HG03025 (cell line): ENCODE results near the gene NUS1.
"Not testable (repeated sequence)": the region's sequence is repeated elsewhere in the genome, so short reads cannot be mapped to it uniquely, and the experiment has no call there.

Experiments used
- ATAC-seq: cut with Tn5 transposase; IDR thresholded peaks from one replicate; pipeline ENCODE4 v1.9.1; 2021; ENCODE audit warnings: mild to moderate bottlenecking, moderate library complexity; ENCODE audit not compliant: unreplicated experiment, low FRiP score

The NUS1 gene

DNA sequence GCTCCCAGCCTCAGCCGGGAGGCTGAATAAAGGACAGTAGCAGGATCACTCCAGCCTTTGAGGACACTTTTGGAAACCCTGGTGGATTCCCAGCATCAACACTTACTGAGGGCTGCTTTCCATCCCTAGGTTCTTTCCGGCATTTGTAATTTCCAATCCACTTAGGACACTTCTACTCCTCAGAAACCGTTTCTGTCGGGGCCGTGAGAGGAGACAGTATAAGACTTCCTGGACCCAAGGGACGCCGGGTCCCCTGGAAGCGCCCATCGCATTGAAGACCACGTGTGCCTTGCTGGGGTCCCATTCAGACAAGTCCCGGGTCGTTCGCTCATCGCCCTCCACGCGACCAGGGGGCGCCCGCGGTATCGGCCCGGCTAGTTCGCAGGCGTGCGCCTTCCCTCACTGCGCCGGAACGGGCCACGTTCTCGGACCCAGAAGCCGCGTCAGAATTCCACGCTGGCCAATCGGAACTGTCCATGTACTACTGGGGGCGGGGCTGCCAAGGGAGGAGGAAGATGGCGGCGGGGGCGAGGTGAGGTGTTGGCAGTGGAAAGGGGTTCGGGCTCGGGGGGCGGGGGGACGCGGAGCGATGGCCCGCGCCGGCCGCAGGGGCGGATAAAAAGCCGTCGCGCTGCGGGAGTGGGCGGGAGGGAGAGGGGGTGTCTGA is at the start of gene NUS1:
TSS of gene NUS1 (plus strand) at position 479 of the 667 bp plus-strand sequence. CDS start 202 bp downstream, outside the sequence.
- ATAC-seq, result peak; percentile 99

DNA sequence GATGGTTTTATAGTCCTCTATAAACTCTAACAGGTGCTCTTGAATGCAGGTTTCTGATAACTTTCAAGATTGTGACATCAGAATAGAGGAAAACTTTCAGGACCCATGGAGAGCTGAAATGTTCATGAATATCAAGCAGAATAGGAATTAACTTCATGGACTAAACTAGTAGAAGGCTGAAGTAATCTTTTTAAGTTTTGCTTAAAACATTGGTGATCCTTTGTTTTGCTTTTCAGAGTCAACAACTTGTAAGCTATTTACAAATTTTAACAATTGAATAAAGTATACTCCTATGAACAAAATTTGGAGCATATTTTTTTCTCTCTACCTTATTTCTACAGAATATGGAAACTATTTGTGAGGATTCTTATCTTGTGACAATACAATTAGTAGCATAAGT is 47.7 kb upstream of the NUS1 start:
- no peak for ATAC-seq

DNA sequence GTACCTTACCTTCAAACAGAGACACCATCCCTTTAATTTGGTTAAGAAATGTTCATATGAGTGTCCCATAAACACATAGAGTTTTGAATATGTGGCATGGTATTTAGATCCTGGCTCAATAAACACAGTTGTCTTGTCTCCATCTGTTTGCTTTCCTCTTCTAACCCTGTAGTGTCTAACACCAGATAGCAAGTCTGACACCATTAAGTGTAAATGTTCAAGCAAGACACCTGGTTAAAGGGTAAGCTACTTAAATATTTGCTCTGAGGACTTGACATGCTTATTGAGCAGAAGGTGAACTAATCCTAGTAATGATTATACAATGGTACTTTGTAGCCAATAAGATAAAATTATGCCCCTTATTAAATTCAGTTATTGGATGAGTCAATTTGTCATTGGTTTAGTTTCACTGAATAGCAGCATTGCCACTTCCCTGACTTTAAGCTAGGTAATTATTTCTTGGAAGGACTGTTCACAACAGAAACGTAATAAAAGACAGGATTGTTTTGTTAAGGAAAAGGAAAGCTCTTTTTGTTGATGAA is 46.1 kb upstream of the NUS1 start:
- no peak for ATAC-seq

DNA sequence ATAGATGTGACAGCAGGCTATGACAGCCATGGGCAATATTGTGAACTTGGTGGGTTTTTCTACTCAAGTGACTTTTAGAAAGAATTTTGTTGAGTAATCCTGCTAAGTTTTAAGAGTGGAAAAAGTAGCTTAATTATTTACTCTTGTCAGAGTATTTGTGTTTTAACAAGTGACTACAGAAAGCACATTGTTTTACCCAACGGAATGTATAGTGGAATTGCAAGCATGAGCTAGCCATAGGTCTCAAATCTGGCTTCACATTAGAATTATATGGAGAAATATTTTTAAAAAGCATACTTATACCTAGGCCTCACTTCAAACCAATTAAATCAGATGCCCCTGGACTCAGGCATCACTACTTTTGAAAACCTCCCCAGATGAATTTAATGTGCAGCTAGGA is 37.5 kb upstream of the NUS1 start:
- no peak for ATAC-seq

DNA sequence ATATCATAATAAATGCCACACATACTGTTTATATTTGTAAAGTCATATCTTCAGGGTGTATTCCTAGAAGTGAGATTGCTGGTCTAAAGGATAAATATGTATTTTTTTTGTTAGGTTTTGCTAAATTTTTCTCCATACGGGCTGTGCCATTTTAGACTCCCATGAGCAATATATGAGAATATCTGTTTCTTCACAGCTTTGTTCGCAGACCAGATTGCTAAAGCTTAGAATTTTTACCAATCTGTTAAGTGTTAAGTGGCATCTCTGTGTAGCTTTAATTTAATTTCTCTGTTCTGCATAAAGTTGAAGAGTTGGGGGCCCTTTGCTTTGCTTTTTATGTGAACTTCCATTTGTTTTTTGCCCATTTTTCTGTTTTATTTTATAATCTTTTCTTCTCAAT is 32.3 kb upstream of the NUS1 start:
- ATAC-seq, result no peak

DNA sequence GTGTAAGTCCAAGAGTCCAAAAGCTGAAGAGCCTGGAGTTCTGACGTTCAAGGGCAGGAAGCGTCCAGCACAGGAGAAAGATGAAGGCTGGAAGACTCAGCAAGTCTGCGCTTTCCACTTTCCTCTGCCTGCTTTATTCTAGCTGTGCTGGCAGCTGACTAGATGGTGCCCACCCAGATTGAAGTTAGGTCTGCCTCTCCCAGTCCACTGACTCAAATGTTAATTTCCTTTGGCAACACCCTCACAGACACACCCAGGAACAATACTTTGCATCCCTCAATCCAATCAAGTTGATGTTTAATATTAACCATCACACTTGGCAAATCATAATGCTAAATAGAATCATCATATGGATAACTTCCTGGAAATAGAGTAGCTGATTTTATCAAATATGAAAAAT is 23.3 kb upstream of the NUS1 start:
- not testable (repeated sequence) for ATAC-seq

DNA sequence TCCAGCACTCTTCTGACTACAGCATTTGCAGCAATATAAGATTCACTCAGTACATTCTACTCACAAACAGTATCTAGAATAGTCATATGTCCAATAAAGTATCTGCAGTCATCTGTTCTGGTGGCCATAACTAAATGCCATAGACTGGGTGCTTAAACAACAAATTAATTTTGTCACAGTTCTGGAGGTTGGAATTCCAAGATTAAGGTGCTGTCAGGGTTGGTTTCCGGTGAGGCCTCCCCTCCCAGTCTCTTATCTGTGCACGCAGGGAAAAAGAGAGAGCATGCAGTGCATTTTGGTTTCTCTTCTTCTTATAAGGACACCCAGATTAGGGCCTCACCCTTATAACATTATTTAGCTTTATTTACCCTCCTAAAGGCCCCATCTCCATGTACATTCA is 21.3 kb upstream of the NUS1 start:
- ATAC-seq, result no peak

DNA sequence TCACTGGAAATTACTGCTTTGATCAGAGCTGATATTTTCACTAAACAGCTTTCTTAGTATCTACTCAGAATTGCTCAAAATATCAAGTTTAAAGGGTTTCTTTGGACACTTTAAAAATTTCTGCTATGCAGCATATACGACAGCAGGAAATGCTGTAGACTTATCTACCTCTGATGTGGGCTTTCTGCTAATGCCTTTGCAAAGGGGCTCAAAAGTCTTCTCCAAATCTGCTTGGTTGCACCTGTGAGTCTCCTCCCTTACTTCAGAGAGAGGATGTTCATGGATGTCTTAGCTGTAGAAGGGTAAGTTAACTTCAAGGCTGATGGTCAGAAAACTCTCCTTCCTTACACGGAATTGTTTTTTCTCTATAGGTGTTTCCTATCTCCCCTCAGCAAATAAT is 19.9 kb upstream of the NUS1 start:
- ATAC-seq, result no peak

DNA sequence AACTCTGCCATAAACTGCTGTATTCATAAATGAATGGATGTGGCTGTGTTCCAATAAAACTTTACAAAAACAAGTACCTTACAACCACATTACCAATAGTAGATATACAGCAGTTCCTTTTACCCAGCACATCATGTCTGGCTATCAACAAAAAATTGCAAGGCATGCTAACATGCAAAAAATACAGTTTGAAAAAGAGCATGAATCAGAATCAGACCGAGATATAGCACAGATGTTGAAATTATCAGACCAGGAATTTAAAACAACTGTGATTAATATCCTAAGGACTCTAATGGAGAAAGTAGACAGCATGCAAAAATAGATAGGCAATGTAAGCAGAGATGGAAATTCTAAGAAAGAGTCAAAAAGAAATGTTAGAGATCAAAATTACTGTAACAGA is 8.4 kb upstream of the NUS1 start:
- ATAC-seq, result no peak

DNA sequence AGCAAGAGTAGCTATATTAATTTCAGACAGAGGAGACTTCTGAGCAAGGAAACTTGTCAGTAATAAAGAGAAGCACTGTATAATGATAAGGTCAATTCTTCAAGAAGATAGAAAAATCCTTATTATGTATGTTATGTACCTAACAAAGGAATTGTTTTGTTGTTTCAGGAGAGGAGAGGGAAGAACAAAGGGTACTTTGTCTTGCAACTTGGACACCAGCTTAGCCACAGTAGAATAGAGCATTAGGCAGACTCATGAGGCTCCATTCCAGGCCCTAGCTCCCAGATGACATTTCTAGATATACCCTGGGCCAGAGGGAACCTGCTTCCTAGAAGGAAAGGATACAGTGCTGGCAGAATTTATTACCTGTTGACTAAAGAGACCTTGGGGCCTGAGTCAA is 6.5 kb upstream of the NUS1 start:
- ATAC-seq, result no peak

DNA sequence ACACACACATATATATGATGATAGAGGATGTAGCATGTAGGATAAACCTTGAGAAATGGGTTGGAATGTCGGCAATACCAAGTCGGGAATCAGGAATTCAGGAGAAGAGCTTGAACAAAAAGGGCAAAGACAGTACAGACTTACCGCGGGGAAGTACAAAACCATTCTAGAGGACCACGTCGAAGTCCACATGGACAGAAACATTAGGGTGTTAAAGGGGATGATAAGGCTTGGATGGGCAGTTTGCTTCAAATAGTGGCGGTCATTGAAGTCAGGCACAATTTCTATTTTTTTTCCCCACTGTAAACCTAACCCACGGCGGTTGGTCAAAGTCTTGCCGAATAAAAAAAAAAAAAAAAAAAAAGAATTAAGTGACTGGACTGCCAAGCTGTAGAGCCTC is 766 bp upstream of the NUS1 start:
- no peak for ATAC-seq

DNA sequence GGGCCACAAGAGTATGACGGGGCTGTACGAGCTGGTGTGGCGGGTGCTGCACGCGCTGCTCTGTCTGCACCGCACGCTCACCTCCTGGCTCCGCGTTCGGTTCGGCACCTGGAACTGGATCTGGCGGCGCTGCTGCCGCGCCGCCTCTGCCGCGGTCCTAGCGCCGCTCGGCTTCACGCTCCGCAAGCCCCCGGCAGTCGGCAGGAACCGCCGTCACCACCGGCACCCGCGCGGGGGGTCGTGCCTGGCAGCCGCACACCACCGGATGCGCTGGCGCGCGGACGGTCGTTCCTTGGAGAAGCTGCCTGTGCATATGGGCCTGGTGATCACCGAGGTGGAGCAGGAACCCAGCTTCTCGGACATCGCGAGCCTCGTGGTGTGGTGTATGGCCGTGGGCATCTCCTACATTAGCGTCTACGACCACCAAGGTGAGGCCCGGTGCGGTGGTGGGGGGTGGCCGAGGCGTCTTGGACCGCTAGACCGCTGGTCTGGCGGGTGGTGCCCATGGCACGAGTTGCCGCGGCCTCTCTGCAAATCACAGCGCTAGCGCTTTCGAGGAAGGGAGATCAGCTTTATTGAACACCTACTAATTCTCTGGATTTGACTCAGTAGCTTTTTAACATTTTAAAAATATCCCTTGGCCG is 511 bp downstream of the NUS1 start:
- ATAC-seq, result peak; percentile 33

DNA sequence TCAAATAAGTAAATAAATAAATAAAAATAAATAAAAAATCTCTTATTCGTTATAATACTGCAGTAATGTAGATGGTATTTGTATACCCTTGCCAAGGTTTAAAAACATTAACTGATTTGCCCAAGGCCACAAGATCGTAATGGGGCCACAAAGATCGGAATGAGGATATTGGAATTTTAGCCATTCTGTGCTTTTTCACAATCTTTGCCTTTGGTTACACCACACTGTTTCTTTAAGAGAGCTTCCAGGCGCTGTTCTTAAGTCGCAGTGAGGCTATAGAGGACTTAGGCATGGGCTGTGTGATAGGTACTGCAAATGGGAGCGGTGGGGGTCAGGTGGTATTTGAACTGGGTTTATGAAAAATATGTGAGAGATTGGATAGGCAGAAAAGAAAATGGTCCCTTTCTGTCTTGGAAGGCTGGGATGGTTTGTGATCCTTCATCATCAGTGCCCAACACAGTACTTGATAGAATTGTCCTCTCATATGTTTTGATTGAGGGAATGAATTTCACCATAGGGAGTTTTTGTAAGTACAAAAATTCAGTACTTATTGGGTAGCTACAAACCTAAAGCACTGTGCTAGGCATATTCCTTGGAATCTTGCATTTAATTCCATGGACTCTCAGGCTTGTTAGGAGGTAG is 1.4 kb downstream of the NUS1 start:
- ATAC-seq, result no peak

DNA sequence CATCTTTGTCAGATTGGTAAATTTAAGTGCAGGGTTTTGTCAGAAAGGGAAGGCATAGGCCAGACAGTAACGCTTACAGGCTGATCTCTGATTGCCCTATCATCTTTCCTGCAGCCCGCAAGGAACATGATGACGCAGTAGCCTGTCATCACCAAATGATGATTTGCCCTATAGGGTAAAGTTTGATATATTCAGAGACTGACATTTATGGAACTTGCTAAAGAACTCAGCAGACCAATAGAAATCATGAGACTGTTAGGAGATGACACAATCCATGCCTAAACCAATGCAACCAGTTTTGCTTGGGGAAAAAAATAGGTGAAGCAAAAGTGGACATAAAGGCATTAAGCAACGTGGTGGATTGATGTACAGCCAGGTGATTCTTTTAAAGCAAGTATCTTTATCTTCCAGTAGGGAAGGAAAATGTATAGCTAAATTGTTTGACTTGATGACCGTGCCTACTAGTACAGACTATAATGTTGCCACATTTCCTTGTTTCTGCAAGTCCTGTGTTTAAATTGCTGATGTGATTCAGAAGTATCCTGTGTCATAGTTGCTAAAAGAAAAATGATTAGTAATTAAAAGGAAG is 2.4 kb downstream of the NUS1 start:
- no peak for ATAC-seq

DNA sequence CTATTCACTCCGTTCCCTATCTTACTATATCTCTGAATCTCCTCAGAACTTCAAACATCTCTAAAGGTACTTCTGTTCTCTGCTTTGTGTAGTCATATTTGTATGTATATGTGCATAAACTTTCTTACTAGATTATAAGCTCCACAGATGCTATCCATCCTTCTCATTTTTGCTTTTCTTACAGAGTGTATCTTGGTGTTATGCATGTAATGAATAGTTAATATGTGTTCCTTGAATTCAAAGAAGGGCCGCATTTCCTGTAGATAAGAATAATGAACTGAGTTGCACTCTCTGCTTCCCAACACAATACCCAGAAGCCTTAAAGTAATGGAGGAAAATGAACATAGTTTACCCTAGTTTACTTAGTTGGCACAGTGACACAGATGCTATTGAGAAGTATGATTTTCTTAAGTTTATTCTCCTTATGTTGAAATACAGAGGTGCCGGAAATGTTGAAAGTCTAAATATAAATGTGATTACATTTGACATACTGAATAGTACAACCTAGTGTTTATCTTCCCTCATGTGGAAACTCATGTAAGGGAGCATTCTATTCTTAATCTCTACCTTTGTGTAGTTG is 6.0 kb downstream of the NUS1 start:
- no peak for ATAC-seq

DNA sequence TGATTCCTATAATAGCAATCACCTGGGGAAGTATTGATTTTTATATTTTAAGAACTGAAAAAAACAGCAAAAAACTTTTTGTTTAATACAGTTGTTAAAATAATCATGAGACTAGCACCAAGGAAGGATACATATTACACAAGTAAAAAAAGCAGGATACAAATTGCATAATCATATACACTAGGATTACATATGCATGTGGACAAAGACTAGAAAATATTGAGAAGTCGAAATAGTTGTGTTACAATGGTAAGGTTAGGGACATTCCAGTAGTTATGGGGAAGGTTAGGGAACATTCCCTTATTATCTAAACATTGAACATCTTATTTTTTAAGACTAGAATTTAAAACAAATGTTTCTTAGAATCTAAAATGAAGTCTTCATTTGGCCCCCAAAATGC is 9.5 kb downstream of the NUS1 start:
- no peak for ATAC-seq

DNA sequence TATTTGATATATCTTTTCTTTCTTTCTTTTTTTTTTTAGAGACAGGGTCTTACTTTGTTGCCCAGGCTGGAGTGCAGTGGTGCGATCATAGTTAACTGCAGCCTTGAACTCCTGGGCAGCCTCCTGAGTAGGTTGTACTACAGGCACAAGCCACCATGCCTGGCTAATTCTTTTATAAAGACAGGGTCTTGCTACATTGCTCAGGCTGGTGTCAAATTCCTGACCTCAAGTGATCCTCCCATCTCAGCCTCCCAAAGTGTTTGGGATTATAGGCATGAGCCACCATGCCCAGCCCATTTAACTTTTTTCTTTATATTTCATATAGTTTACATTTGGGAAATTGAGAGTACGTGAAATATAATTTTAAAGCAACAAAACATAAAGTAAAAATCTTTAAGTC is 10.1 kb downstream of the NUS1 start:
- no peak for ATAC-seq

DNA sequence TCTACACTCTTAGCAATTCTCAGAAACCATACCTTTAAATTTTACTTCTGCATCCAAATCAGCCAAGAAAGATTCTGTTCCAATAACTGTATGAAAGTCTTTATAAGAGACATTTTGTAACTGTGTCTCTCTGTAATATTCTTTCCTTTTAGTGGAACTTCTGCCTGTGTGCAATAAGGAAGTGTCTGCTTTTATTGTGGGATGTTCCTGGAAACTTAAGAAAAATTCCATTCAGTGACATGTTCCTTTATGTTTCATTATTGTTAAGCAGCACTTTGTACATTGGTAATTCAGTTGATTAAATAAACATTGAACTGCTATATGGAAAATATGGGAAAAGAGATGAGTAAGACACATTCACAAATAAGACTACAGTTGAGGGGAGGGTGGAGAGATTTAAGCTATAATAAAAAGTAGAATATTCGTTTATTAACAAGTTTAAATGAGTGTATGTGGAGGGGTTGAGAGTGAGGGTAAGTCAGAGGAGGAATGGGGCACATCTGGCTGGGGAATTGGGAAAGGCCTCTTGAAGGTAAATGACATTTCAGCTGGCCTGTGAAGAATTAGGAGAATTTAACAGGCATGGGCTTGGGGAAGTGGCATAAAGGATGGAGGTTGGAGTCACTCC is 11.9 kb downstream of the NUS1 start:
- ATAC-seq, result no peak

DNA sequence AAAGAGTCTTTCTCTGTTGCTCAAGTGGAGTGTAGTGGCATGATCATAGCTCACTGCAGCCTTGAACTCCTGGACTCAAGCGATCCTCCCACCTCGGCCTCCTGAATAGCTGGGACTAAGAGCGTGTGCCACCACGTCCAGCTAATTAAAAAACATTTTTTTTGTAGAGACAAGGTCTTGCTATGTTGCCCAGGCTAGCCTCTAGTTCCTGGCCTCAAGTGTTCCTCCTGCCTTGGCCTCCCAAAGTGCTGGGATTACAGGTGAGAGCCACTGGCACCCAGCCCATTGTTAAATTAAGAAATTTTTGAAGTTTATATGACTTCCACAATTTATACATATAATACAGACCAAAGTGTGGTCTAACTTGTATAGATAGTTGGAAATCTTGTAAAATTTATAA is 14.3 kb downstream of the NUS1 start:
- ATAC-seq, result not testable (repeated sequence)

DNA sequence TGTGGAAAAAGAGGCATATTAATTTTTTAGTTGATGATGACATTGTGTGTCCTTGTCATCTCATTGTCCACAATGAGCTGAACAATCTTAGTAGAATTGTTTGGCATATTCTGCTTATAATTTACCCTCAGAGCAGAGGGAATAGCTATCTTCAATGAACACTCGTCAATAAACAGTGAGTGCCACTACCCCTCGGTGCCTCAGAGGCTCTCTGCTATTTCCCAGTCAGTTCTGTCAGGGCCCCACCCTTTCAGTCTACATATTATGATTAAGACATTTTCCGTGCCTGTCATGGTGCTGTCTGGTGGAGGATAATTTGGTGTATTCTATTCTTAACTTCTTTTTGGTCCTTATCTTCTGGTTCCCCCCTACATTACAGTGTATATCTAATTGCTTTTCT is 31.2 kb downstream of the NUS1 start:
- ATAC-seq, result no peak
